DOHH2 (cell line): Measurements from ENCODE around the gene BABAM2.

Source experiments
- H3F3A ChIP-seq: fragments of 200-600 bp; sonication (generic), shearing (Covaris generic); 2 replicates; pipeline ENCODE4 v1.6.0; 2016; ENCODE audit warnings: antibody characterized with exemption, mild to moderate bottlenecking; ENCODE audit not compliant: control insufficient read depth, insufficient read depth
- H3K27ac ChIP-seq: fragments of 200-600 bp; sonication (generic); 2 replicates; pipeline ENCODE4 v1.5.1; 2014; ENCODE audit warnings: low read depth, mild to moderate bottlenecking, low read length, moderate library complexity
- H3K27me3 ChIP-seq: fragments of 200-600 bp; sonication (generic); 2 replicates; pipeline ENCODE4 v1.6.1; 2014; ENCODE audit warnings: mild to moderate bottlenecking, low read length, mixed read lengths; ENCODE audit not compliant: control insufficient read depth
- H3K36me3 ChIP-seq: fragments of 200-600 bp; sonication (generic); 2 replicates; pipeline ENCODE4 v1.6.1; 2014; ENCODE audit warnings: mild to moderate bottlenecking, low read length, moderate library complexity, mixed read lengths; ENCODE audit not compliant: control insufficient read depth
- H3K4me1 ChIP-seq: fragments of 200-600 bp; sonication (generic); 2 replicates; pipeline ENCODE4 v1.6.1; 2014; ENCODE audit warnings: mild to moderate bottlenecking, low read length, mixed read lengths; ENCODE audit not compliant: control insufficient read depth
- H3K4me2 ChIP-seq: fragments of 200-600 bp; sonication (generic); 2 replicates; pipeline ENCODE4 v1.6.0; 2014; ENCODE audit warnings: mild to moderate bottlenecking, low read length, moderate library complexity
- H3K4me3 ChIP-seq: fragments of 200-600 bp; sonication (generic); 2 replicates; pipeline ENCODE4 v1.5.1; 2014; ENCODE audit warnings: mild to moderate bottlenecking, low read length, mixed read lengths
- H3K79me2 ChIP-seq: fragments of 200-600 bp; sonication (generic); 2 replicates; pipeline ENCODE4 v1.6.1; 2014; ENCODE audit warnings: mild to moderate bottlenecking, low read length, mixed read lengths; ENCODE audit not compliant: control insufficient read depth
- H3K9me2 ChIP-seq: fragments of 200-600 bp; sonication (generic); replicated peaks from 2 replicates; pipeline ENCODE4 v1.6.1; 2014; ENCODE audit warnings: mild to moderate bottlenecking, low read length, mixed read lengths; ENCODE audit not compliant: control insufficient read depth
- H3K9me3 ChIP-seq: fragments of 200-600 bp; sonication (generic); 2 replicates; pipeline ENCODE4 v1.6.1; 2014; ENCODE audit warnings: antibody characterized with exemption, low read length, mixed read lengths; ENCODE audit not compliant: control insufficient read depth, insufficient read depth
- H4K20me1 ChIP-seq: fragments of 200-600 bp; sonication (generic); 2 replicates; pipeline ENCODE4 v1.6.0; 2014; ENCODE audit warnings: low read depth, mild to moderate bottlenecking, antibody characterized with exemption, low read length, moderate library complexity; ENCODE audit not compliant: control insufficient read depth, insufficient read depth
- CTCF ChIP-seq: fragments of 200-600 bp; sonication (generic); IDR thresholded peaks from one replicate; pipeline ENCODE4 v1.5.1; 2014; ENCODE audit warnings: antibody characterized with exemption, mild to moderate bottlenecking, low read depth, low read length; ENCODE audit not compliant: poor library complexity, severe bottlenecking
- EZH2phosphoT487 ChIP-seq: fragments of 200-600 bp; sonication (generic); IDR thresholded peaks from 2 replicates; pipeline ENCODE4 v1.6.1; 2017; ENCODE audit warnings: borderline replicate concordance, mild to moderate bottlenecking, antibody characterized with exemption, low read length, moderate library complexity, mixed read lengths

BABAM2 gene

DNA sequence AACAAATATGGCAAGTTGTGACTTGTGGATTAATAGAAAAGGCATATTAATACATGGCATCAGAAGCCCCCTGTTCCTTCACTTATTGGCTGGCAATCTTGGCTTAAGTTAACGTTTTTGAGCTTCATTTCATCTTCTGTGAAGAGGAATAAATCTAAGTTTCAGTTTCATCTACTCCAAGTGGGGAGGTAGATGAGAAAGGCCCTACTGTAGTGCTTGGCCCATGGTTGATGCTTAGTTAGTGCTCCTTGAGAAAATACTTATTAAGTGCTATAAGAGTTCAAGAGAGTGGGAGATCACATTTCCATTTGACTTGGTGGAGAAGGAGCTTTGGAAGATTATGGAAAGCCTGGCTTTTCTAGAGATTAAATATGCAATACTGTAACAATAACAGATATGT, 244.3 kb downstream of the BABAM2 start:
- Histone ChIP-seq H3K27ac (no peak overlapping the region), H3K9me3 (no peaks in the 10 kb centered on the region), H3K4me1 (peaks cover 7% of the 10 kb centered on the region), H3K4me2 (no peak overlapping the region), H3K4me3 (no peak overlapping the region), H3F3A (no peaks in the 10 kb centered on the region), H3K36me3 (no peaks in the 10 kb centered on the region), H3K27me3 (no peaks in the 10 kb centered on the region), H3K9me2 (no peaks in the 10 kb centered on the region), H3K79me2 (no peaks in the 10 kb centered on the region), H4K20me1 (no peaks in the 10 kb centered on the region)
- TF ChIP-seq EZH2phosphoT487 (no peak), CTCF (no peak)

- Histone ChIP-seq H4K20me1 (no peaks in the 10 kb centered on the region), H3K79me2 (no peaks in the 10 kb centered on the region), H3K4me2 (no peak overlapping the region), H3K9me3 (no peaks in the 10 kb centered on the region), H3F3A (no peaks in the 10 kb centered on the region), H3K27ac (no peak overlapping the region), H3K27me3 (no peaks in the 10 kb centered on the region), H3K9me2 (no peaks in the 10 kb centered on the region), H3K4me3 (no peak overlapping the region), H3K4me1 (peaks cover 2% of the 10 kb centered on the region), H3K36me3 (no peaks in the 10 kb centered on the region)
- TF ChIP-seq EZH2phosphoT487 (no peak), CTCF (no peak)
These were observed 244.8 kb downstream of the BABAM2 start for GRCh38 chr2:28135324-28135723.

DNA sequence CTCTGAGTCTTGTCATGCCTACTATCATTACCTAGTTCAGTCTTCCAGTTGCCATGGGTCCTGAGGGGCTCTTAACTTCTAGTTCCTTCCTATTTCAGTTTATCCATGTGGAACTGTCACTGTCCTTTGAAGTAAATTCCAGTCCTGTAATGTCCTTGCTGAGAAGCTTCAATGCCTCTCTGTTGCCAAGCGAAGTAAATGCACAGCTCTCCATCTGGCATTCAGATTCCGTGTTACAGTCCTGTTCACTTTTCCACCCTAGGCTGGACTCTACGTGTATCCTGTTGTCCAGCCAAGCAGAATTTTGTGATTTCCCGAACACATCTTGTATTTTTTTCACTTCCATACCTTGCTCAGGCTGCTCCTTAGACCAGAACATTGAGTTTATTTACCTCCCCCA, 245.3 kb downstream of the BABAM2 start:
- Histone ChIP-seq H4K20me1 (no peaks in the 10 kb centered on the region), H3K4me1 (no peaks in the 10 kb centered on the region), H3K9me2 (no peaks in the 10 kb centered on the region), H3K36me3 (no peaks in the 10 kb centered on the region), H3K9me3 (no peaks in the 10 kb centered on the region), H3F3A (no peaks in the 10 kb centered on the region), H3K27ac (no peak overlapping the region), H3K79me2 (no peaks in the 10 kb centered on the region), H3K4me3 (no peak overlapping the region), H3K4me2 (no peak overlapping the region), H3K27me3 (no peaks in the 10 kb centered on the region)
- TF ChIP-seq CTCF: no peak
- TF ChIP-seq EZH2phosphoT487: no peak

- Histone ChIP-seq H3K4me2 (no peak overlapping the region), H3K79me2 (no peaks in the 10 kb centered on the region), H3K4me3 (no peak overlapping the region), H3K9me3 (no peaks in the 10 kb centered on the region), H3K27ac (no peak overlapping the region), H3K4me1 (no peaks in the 10 kb centered on the region), H3K9me2 (no peaks in the 10 kb centered on the region), H3K27me3 (no peaks in the 10 kb centered on the region), H3K36me3 (no peaks in the 10 kb centered on the region), H3F3A (no peaks in the 10 kb centered on the region), H4K20me1 (no peaks in the 10 kb centered on the region)
- TF ChIP-seq CTCF (no peak), EZH2phosphoT487 (no peak)
These were observed 246.0 kb downstream of the BABAM2 start for GRCh38 chr2:28136556-28136955.
